HAP-1 (cell line): Measurements from ENCODE around the gene MYO5C.
"Not testable (repeated sequence)": the region's sequence is repeated elsewhere in the genome, so short reads cannot be mapped to it uniquely, and the experiment has no call there.

Experiments
- DNase-seq, 2 experiments: peaks; one replicate each; pipeline ENCODE4 v3.0.0-alpha.2; 2016 to 2020; ENCODE audit warnings: low spot score in 2 of 2
- H3K27me3 ChIP-seq: fragments of 250-450 bp; sonication (Bioruptor Pico); 2 replicates; pipeline ENCODE4 v1.5.1; 2020; ENCODE audit warnings: low read depth, mild to moderate bottlenecking, moderate library complexity
- H3K36me3 ChIP-seq: fragments of 250-450 bp; sonication (Bioruptor Pico); replicated peaks from 2 replicates; pipeline ENCODE4 v1.5.1; 2020; ENCODE audit warnings: mild to moderate bottlenecking
- H3K4me1 ChIP-seq: fragments of 250-450 bp; sonication (Bioruptor Pico); 2 replicates; pipeline ENCODE4 v1.5.1; 2020; ENCODE audit warnings: mild to moderate bottlenecking
- H3K4me3 ChIP-seq: fragments of 250-450 bp; sonication (Bioruptor Pico); 2 replicates; pipeline ENCODE4 v1.5.1; 2020; ENCODE audit warnings: mild to moderate bottlenecking, moderate library complexity
- H3K9me3 ChIP-seq: fragments of 250-450 bp; sonication (Bioruptor Pico); 2 replicates; pipeline ENCODE4 v1.5.1; 2020; ENCODE audit warnings: mild to moderate bottlenecking, moderate library complexity
- in situ Hi-C: fragments of 300-500 bp; cut with MboI; formaldehyde crosslinking; loops from 3 replicates; pipeline ENCODE4 v1.14.3; 2020; ENCODE audit warnings: low sequenced_read_pairs, inconsistent platforms, mixed read lengths

MYO5C gene

GRCh38 chr15:52255935-52256334, 39.7 kb downstream of the MYO5C start:
- Histone ChIP-seq H3K4me1 (peaks cover 11% of the 10 kb centered on the region), H3K27me3 (no peaks in the 10 kb centered on the region), H3K36me3 (no peaks in the 10 kb centered on the region), H3K4me3 (no peak overlapping the region), H3K9me3 (no peaks in the 10 kb centered on the region)
- DNase-seq, result no peak
- in situ Hi-C loops, result loop anchor here (5.0 kb wide), 1 partner anchor 476 kb away; no protein-coding TSS in a partner anchor

GRCh38 chr15:52255008-52255407, 40.6 kb downstream of the MYO5C start:
- Histone ChIP-seq H3K4me1 (peaks cover 11% of the 10 kb centered on the region), H3K9me3 (no peaks in the 10 kb centered on the region), H3K27me3 (no peaks in the 10 kb centered on the region), H3K36me3 (no peaks in the 10 kb centered on the region), H3K4me3 (no peak overlapping the region)
- in situ Hi-C loops, result loop anchor here (5.0 kb wide), 1 partner anchor 477 kb away; no protein-coding TSS in a partner anchor
- DNase-seq, result no peak

- H3K36me3 ChIP-seq, result no peaks in the 10 kb centered on the region
- DNase-seq, result no peak
- in situ Hi-C loops, result no loop called here
- no peaks in the 10 kb centered on the region for H3K9me3 ChIP-seq
- no peak overlapping the region for H3K4me3 ChIP-seq
- no peaks in the 10 kb centered on the region for H3K27me3 ChIP-seq
- H3K4me1 ChIP-seq, result peaks cover 11% of the 10 kb centered on the region
Measured at GRCh38 chr15:52254391-52254790, 41.2 kb downstream of the MYO5C start.

GRCh38 chr15:52252781-52253180, 42.8 kb downstream of the MYO5C start:
- no peaks in the 10 kb centered on the region for H3K27me3 ChIP-seq
- H3K36me3 ChIP-seq, result no peaks in the 10 kb centered on the region
- no peak for DNase-seq
- H3K9me3 ChIP-seq, result no peaks in the 10 kb centered on the region
- no peak overlapping the region for H3K4me3 ChIP-seq
- in situ Hi-C loops, result no loop called here
- H3K4me1 ChIP-seq, result peaks cover 7% of the 10 kb centered on the region

DNA sequence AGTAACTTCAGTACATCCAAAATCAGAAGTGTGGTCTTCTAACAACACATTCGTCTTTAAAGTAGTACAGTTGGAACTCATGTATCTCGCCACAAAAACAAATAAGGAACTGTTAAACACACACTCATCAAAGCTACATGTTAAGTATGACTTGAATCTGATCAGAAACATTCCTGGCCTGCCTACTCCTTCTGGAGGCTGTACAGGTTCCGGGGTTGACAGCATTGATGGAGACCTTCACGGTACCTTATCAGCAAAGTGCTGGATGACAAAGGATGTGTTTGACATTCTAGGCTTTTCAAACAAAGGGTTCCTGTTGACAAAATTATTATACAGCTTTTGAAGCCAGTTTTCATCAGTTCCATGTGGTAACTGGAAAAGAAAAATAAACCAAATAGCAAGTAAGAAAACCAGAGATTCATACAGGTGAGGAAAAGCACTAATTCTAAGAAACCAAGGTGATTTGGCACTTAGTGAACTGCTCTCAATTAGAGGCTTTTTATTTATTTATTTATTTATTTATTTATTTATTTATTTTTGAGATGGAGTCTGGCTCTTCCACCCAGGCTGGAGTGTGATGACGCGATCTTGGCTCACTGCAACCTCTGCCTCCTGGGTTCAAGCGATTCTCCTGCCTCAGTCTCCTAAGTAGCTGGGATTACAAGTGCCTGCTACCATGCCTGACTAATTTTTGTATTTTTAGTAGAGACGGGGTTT, 44.3 kb downstream of the MYO5C start:
- Histone ChIP-seq H3K4me3 (no peak overlapping the region), H3K9me3 (no peaks in the 10 kb centered on the region), H3K36me3 (no peaks in the 10 kb centered on the region), H3K27me3 (no peaks in the 10 kb centered on the region), H3K4me1 (no peaks in the 10 kb centered on the region)
- in situ Hi-C loops, result no loop called here
- DNase-seq, result no peak

GRCh38 chr15:52247461-52247860, 48.1 kb downstream of the MYO5C start:
- Histone ChIP-seq H3K36me3 (0 out of 2 replicates have a peak, but pooled peaks cover 3% of the 10 kb centered on the region), H3K4me3 (no peak overlapping the region), H3K9me3 (no peaks in the 10 kb centered on the region), H3K27me3 (no peaks in the 10 kb centered on the region), H3K4me1 (no peaks in the 10 kb centered on the region)
- in situ Hi-C loops, result no loop called here
- no peak for DNase-seq

DNA sequence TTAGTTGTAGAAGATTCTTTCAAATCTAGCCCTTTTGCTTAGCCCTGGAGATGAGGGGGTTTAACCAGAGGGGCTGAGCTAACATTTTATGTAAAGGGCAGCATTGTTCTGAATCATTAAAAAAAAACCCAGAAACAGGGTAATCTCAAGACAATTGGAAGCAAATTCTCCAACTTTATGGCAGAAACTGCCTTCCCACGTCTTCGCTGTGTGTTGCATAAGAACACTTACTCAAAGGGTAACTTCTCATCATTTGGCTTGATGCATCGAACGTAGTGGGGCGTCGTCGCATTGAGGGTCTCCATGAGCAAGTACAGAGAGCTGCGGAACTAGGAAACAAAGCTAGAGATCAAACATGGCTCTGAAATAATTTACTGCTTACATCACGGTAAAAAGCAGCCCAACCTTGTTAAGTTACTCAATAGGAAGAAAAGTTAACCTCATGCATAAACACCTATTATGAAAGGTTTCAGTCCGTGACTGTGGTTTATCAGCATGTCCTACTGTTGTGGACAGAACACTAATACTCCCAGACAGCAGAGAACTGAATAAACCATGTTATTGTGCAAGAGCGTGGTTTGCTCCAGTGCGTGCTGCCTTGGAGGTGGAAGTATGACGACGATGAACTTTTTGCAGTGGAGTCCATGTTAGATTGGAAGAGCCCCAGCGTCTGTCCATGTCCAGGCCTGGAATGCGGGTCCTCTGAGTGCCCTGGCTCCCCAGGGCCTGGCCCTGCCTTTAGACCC, 48.7 kb downstream of the MYO5C start:
- no peak overlapping the region for H3K4me3 ChIP-seq
- no peak for DNase-seq
- in situ Hi-C loops, result no loop called here
- H3K9me3 ChIP-seq, result no peaks in the 10 kb centered on the region
- H3K27me3 ChIP-seq, result no peaks in the 10 kb centered on the region
- H3K4me1 ChIP-seq, result no peaks in the 10 kb centered on the region
- H3K36me3 ChIP-seq, result 0 out of 2 replicates have a peak, but pooled peaks cover 3% of the 10 kb centered on the region

- no peak for DNase-seq
- Histone ChIP-seq H3K4me1 (no peaks in the 10 kb centered on the region), H3K4me3 (no peak overlapping the region), H3K27me3 (no peaks in the 10 kb centered on the region), H3K9me3 (no peaks in the 10 kb centered on the region), H3K36me3 (0 out of 2 replicates have a peak, but pooled peaks cover 3% of the 10 kb centered on the region)
- in situ Hi-C loops, result no loop called here
Measured at GRCh38 chr15:52243697-52244555, 51.7 kb downstream of the MYO5C start.

DNA sequence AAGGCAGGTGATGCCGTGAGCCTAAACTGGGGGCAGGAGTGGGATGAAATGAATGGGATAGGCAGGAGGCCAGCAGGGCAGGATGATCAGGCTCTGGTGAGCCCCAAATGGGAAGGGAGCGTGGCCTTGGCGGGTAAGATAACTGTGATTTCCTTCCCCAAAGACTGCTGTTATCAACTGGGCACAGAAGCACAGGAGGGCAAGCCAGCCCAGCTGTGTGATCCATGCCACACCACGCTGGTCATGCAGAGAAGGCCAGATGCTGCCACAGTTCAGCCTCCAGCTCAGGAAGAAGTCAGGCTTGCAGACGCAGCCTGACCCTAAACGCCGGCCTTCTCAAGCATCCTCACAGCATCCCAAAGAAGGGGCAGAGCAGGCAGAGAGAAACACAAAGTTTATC, 52.3 kb downstream of the MYO5C start:
- H3K4me3 ChIP-seq, result no peak overlapping the region
- H3K4me1 ChIP-seq, result no peaks in the 10 kb centered on the region
- H3K9me3 ChIP-seq, result no peaks in the 10 kb centered on the region
- in situ Hi-C loops, result no loop called here
- H3K36me3 ChIP-seq, result 0 out of 2 replicates have a peak, but pooled peaks cover 3% of the 10 kb centered on the region
- DNase-seq, result no peak
- H3K27me3 ChIP-seq, result no peaks in the 10 kb centered on the region

- Histone ChIP-seq H3K4me3 (no peak overlapping the region), H3K36me3 (0 out of 2 replicates have a peak, but pooled peaks cover 3% of the 10 kb centered on the region), H3K4me1 (no peaks in the 10 kb centered on the region), H3K9me3 (no peaks in the 10 kb centered on the region), H3K27me3 (no peaks in the 10 kb centered on the region)
- no peak for DNase-seq
- in situ Hi-C loops, result no loop called here
Measured at GRCh38 chr15:52241489-52241888, 54.1 kb downstream of the MYO5C start.

- in situ Hi-C loops, result no loop called here
- no peak for DNase-seq
- Histone ChIP-seq H3K36me3 (peaks cover 3% of the 10 kb centered on the region; the same call in 1 of the 2 replicates), H3K4me1 (no peaks in the 10 kb centered on the region), H3K4me3 (no peak overlapping the region), H3K9me3 (no peaks in the 10 kb centered on the region), H3K27me3 (no peaks in the 10 kb centered on the region)
Measured at GRCh38 chr15:52240166-52240565, 55.4 kb downstream of the MYO5C start.

- H3K27me3 ChIP-seq, DNase-seq, H3K4me1 ChIP-seq, H3K4me3 ChIP-seq, H3K9me3 ChIP-seq, in situ Hi-C loops, H3K36me3 ChIP-seq: not testable (repeated sequence)
Measured at GRCh38 chr15:52238989-52239525, 56.5 kb downstream of the MYO5C start.

- H3K9me3 ChIP-seq, result no peaks in the 10 kb centered on the region
- no peaks in the 10 kb centered on the region for H3K4me1 ChIP-seq
- in situ Hi-C loops, result no loop called here
- H3K36me3 ChIP-seq, result no peaks in the 10 kb centered on the region; the same call in 1 of the 2 replicates
- H3K4me3 ChIP-seq, result no peak overlapping the region
- DNase-seq, result no peak
- no peaks in the 10 kb centered on the region for H3K27me3 ChIP-seq
Measured at GRCh38 chr15:52238149-52238548, 57.5 kb downstream of the MYO5C start.
